ENCODE data around the gene YBX3.

DNA sequence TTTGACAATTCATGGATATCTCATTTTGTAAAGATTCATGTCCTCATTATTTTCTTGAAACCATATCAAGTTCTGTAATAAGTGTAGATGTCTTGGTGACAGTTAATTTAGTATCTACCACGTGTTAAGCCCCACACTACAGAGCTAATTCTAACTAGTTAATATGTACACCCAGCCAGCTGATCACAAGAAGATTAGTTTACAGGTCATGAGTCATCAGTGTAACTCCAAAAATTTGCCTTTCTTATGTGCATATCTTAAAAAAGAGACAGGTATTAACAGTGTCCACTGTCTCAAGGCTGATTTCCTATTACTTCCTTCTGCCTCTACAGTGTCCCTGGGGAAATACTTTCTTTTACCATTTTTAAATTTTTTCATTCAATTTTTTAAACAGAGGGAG is 13.3 kb upstream of the YBX3 start:
- TF ChIP-seq POLR2A (IDR thresholded peaks at IDR 0.05): no peak
- TF ChIP-seq, protein P1, sequence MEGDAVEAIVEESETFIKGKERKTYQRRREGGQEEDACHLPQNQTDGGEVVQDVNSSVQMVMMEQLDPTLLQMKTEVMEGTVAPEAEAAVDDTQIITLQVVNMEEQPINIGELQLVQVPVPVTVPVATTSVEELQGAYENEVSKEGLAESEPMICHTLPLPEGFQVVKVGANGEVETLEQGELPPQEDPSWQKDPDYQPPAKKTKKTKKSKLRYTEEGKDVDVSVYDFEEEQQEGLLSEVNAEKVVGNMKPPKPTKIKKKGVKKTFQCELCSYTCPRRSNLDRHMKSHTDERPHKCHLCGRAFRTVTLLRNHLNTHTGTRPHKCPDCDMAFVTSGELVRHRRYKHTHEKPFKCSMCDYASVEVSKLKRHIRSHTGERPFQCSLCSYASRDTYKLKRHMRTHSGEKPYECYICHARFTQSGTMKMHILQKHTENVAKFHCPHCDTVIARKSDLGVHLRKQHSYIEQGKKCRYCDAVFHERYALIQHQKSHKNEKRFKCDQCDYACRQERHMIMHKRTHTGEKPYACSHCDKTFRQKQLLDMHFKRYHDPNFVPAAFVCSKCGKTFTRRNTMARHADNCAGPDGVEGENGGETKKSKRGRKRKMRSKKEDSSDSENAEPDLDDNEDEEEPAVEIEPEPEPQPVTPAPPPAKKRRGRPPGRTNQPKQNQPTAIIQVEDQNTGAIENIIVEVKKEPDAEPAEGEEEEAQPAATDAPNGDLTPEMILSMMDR (IDR thresholded peaks at IDR 0.05): no peak
- no peak for TF ChIP-seq EP300 (IDR thresholded peaks at IDR 0.05)

Measured in upper lobe of left lung (tissue), 4 donors.